Embryonic facial prominence (tissue), 1 donor: ENCODE results near the gene CCDC136.

ENCODE experiments used
- DNase-seq: peaks from one replicate; pipeline ENCODE4 v3.0.0-alpha.2; 2016; ENCODE audit errors: extremely low spot score

The CCDC136 gene

DNA sequence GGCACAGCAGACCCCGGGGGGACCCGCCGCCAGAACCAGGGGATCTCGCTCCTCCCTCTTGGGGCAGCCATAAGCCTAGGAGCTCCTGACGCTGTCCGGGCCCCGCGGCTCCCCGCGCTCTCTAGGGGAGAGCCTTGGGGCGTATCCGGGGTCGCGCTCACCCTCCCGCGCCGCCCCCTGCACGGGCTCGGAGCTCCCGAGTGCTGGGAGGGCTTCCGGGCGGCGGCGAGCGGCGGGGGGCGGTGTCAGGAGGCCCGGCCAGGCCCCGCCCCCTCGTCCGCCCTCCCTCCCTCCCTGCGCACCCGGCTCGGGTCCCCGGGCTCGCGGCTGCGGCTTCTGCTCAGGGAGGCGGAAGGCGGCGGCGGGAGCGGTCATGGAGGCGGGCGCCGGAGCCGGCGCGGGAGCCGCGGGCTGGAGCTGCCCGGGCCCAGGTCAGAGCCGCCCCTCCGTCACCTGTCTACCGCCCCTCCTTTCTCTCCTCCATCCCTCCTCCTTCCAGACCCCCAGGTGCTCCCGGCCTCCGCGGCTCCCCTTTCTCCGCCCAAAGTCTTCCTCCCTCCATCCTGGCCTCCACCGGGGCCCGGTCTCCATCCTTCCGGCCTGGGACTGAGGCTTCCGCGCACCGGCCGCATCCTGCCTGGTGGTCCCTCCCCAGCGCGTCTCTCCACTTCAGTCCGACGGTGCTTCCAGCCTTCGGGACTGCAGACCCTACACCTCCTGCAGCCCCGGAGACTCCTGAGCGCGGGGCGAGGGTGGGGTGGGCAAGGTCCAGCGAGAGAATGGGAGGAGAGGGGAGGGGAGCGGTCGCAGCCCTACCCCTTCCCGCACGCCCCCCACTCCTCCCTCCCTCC, at the start of gene CCDC136:
Gene CCDC136 (plus strand): TSS at position 848 of the 851 bp plus-strand sequence. CDS start 444 bp downstream, outside the sequence.
- DNase-seq: no peak

DNA sequence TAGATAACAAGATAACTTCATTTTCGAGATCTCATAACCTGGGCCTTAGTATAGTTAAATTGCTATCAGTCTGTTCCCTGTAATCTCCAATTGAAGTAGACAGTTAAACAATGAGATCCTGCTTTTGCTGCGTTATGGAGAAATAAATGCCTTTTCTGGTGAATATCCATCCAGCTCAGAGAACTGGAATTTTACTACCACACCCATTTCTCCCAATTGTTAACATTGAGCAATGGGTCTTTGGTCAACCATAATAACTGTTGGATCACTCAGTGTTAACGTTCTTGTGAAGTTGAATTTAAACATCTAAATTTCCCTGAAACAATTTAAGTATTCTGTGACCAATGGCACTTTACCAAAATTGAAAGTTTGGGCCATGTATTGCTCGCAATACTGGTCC, 49.6 kb upstream of the CCDC136 start:
- DNase-seq: no peak

DNA sequence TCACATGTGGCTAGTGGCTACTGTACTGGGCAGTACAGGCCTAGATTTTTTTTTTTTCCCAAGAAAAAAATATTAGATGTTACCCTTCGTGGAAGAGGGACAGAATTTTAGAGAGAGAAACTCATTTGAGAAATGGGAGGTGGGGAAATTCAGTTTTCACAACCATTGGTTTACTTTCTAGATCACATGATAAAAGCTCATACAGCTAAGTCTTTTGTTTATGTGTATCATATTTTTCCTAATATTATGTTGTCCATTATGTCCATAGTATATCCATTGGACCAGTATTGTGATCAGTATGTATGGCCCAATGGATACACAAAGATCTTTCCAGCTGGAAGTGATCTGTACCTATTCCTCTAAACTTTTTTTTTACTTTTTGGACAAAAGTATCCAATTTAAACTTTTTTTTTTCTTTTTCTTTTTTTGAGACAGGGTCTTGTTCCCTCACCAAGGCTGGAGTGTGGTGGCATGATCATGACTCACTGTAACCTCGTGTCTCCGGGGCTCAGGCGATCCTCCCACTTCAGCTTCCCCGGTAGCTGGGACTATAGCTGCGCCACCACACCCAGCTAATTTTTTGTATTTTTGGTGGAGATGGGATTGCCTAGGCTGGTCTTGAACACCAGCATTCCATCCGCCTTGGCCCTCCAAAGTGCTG, 48.5 kb upstream of the CCDC136 start:
- no peak for DNase-seq

DNA sequence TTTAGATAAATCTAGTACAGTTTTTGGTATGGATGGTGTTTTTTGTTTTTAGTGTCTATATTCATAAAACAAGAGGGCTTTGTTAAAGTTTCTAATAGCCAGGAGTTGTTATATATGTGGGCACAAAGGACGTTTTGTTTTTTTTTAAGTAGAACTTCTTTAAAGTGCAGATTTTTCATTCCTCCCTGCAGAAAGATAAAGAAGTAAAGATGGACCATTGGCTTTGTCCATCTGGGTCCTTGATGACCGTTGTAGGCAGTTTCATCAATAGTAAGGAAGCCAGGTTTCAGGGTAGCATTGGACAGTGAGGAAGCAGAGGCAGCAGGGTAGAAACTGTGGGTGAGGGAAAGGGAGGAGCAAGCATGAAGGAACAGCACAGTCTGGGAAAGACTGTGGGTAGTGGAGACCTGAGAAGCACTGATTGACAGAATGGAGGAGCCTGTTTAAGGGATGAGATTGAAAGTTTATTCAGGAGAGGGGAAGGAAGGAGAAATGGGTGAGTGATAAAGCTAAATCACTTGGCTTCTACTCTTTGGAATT, 47.3 kb upstream of the CCDC136 start:
- DNase-seq: no peak

DNA sequence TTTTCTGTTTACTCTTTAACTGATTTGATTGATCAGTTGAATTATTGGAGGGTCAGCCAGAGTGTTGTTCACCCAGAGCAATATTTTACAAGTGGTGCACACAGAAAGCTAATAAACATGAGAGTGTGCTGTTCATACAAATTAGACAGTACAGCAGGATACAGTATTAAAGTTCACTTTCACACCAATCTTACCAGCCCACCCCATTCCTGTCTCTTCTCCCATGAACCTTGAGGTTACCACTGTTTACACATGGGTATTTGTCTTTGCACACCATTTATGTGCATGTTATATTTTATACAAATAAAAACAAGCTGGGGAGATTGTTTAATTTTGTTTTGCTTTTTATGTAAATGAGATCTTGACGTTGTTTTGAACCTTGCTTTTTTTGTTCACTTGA, 46.1 kb upstream of the CCDC136 start:
- no peak for DNase-seq

DNA sequence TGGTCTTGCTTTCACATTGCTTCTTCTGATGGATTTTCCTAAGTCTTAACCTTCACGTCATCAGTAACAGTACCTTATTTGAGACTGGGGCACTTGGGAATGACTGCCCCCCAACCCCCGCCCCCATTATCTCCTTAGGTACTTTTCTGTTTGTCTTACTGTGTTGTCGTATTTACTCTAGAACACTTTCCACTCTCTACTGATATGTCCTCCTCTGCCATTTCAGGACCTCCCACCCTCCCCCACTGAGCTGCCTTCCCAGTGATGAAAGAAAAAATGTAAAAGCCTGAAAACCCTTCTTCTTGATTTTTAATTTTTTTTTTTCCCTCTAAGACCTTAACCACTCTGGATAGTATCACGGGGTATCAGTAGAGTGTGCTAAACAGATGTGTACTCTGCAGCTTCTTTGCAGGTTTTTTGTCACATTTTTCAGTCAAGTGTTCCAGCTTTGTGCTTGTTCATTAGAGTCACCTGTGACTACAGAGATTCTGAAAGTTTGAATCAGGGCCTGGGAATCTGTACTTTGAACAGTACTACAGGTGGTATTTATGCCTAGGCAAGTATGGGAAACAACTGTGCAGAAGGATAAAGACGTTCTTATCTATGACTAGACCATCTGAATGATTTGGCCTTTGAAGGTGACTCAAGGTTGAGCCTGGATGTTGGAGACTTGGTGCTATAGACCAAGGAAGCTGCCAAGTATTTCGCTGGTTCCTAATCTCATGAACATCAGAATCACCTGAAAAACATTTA, 44.3 kb upstream of the CCDC136 start:
- no peak for DNase-seq

DNA sequence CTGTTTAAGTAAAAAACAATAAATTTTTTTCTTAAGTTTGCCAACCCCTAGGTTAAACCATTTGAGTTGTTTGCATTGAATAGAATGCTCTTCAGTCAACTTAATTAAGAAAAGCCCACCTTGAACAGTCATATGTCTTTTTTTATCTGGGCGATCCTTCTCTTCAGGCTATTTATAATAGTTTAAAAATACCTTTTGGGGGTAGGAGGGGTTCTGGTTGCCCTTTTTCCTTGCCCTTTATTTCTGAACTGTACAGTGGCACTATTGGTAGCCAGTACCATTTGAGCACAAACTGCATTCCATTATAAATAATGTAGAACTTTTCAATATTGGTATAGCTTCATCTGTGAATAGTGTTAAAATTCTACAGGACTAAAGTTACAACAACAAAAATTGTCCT, 39.5 kb upstream of the CCDC136 start:
- DNase-seq: no peak

DNA sequence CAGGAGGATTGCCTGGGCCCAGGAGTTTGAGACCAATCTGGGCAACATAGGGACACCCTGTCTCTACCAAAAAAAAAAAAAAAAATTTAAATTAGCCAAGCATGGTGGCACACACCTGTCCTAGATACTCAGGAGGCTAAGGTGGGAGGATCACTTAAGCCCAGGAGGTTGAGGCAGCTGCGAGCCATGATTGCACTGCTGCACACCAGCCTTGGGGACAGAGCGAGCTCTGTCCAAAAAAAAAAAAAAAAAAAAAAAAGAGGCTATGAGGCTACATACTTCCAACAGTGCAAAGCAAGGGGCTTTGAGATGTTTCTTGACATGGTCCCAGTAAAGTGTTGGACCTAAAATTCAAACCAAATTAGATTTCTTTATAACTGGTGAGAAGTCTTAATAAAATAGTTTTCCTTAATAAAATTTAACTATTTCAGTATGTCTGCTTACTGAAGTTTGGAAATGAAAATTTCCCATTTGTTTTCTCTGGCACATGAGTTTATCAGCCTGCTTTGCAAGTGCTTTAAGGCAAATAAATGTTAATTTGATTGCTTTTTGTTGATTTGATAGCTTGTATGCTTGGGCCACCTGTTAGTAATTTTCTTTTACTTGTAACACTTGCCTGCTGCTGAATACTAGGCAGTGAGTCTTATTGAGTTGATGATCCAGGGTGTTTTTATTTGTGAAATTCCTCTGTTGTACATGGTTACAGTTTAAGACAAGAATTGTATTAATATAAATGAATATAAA, 36.5 kb upstream of the CCDC136 start:
- DNase-seq: no peak

DNA sequence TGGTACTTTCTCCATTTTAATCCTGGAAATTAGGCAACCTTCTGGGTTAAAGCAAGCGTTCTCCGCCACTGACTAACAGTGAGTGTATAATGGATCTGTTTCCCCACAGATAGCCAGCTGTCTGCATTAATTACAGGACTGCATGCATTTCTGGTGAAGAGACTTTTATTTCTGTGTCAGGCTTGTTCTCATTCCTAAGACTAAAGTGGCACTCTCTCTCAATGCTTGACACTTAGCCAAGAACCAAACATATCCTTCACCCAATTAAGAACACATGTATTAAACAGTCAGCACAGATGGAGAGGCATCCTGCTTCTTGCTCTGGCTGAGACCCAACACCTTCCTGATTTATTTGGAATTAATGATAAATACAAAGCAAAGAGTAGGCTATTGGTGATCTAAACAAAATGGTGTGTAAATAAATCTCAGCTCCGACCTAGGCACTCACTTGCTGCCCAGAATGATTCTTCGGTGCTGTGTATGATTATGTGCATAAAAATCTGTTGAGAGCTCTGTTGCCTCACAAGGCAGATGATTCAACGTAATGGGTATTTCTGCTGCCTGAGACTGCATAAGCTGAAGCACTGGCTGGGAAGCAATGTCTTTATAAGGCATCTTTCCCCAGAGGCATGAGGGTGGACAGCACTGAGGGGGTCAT, 35.8 kb upstream of the CCDC136 start:
- DNase-seq: no peak

DNA sequence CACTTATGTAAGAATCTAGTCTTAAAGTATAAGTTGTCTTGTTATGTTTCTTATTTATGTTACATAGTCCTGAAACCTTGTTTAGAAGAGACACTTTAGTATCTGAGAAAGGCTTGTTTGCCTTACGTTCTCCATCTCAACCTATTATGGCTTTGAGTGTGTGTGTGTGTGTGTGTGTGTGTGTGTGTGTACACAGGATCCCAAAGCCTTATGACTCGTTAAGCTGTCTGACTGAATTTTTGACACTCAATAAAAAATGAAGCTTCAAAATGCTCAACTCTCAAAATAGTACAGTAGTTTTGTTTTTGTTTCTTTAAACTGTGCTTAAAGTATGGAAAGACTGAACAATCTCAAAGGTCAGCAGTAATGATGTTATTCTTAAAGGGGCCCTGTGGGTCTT, 34.6 kb upstream of the CCDC136 start:
- DNase-seq: no peak

DNA sequence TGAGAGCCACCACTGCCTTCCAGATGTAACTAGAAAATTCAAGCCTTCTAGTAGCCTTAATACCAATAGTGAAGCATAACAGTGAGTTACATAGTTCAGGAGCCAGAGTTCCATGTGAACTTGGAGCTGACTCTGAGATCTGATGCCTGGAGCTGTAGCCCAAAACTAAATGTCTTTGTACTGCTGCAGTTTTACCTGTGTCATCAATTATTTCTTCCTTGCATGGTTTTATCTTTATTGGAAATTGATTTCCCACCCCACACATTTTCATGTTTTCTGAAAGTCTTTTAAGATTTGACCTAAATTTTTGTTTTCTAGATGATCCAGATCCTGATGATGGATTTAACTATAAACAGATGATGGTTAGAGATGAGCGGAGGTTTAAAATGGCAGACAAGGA, 33.2 kb upstream of the CCDC136 start:
- no peak for DNase-seq

DNA sequence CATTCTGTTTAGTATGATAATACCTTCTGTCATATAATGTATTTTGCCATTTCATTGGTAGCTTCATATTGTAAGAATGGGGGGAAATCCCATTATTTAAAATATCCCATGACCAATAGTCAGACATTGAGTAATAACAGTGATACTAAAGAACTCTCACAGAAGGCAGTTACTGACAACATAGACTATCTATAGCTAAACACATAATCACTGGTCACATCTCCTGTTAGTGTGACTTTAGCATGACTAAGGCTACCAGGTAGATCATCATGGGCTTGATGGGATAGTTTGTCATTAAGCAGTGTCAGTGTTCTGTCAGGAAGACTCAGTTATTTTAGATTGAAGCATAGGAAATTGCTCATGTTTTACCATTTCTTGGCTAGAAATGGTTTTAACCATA, 32.5 kb upstream of the CCDC136 start:
- DNase-seq: no peak

DNA sequence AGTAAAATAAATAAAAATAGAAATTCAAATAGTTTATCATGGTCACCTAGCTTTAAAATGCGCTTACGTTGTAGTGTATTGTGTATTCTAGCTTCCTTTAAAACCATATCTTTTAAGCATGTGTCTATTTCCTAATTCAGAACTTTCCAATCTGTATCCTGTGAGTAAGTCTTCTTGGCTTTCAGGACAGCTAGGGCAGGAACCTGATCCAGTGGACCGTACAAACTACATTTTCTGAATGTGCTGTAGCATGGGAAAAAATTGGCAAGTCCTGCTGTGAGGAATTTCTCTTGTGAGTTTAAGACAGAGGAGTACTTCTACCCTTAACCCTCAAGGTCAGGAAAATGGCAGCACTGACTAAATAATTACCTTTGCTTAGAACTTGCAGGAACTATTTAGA, 28.2 kb upstream of the CCDC136 start:
- no peak for DNase-seq

DNA sequence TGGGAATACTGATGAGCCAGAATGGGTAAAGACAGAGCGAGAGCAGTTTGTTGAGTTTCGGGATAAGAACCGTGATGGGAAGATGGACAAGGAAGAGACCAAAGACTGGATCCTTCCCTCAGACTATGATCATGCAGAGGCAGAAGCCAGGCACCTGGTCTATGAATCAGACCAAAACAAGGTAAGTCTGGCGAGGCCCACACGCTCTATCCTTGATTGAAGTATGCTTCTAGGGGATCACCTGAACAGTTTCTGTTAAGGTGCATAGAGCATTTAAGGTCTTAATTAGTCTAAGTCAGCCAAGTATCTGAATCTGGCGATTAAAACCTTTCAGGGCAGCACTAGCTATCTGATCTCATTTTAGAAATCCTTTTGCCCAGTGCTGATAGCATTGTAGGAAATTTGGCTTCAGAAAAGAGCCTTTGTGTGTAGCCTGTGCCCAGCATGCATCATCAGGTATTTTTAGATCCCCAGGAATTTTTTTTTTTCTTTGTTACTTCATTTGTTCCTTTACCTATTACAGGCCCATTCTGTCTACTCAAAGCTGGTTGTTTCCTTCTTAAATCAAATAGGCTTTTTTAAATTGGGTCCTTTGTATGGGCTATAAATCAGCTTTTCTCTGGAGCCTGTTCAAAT, 24.2 kb upstream of the CCDC136 start:
- DNase-seq: no peak

DNA sequence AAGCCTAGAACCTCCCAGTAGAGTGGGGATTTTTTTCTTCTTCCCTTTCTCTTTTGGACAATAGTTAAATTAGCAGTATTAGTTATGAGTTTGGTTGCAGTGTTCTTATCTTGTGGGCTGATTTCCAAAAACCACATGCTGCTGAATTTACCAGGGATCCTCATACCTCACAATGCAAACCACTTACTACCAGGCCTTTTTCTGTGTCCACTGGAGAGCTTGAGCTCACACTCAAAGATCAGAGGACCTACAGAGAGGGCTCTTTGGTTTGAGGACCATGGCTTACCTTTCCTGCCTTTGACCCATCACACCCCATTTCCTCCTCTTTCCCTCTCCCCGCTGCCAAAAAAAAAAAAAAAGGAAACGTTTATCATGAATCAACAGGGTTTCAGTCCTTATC, 21.5 kb upstream of the CCDC136 start:
- no peak for DNase-seq

DNA sequence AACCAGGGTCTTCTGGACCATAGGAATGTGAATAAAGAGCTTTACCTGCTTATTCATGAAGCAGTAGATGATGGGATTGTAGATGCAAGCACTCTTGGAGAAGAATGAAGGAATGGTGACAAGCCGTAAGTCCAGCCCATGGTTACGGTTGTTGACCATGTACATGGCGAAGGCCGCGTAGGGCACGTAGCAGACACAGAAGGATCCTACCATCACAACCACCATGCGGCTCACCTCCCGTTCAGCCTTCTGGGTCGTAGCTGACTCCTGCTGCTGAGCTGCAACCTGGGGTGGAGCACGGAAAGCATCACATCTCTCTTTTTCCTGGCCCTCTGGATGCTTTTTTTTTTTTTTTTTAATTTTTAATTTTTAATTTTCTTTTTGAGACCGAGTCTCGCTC, 18.2 kb upstream of the CCDC136 start:
- no peak for DNase-seq

DNA sequence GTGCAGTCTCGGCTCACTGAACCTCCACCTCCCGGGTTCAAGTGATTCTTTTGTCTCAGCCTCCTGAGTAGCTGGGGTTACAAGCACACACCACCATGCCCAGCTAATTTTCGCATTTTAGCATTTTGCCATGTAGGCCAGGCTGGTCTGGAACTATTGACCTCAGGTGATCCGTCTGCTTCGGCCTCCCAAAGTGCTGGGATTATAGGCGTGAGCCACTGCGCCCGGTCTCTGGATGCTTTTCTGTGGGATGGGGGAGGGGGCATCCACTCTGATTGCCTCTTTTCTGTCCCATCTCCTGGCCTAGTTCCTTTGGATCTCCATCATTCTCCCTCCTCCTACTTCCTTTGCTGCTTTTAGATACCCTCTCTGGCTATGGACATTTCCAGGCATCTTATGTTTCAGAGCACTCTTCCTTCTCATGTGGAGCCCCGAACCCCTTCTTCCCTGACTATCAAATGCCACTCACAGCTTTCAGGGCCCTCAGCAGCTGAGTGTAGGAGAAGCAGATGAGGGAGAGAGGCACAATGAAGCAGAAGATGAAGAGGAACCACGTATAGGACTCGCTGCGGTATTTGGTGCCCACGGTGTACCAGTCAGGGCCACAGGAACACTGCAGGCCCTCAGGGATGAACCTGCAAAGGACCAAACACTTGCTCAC, 17.6 kb upstream of the CCDC136 start:
- no peak for DNase-seq

DNA sequence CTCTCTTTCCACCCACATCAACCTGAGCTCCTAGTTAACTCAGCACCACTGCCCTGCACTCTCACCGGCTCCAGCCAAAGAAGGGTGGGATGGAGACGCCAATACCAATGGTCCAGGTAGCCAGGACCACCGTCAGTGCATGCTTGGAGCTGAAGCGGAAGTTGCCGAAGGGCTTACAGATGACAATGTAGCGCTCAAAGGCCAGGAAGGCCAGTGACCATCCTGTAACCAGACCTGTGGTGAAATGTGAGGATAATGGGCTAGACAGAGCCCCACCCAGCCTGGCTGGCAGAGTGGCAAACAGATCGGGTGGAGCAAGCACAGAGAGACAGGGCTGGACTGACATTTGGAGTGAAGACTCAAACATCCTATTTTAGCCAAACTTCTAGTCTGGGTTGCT, 16.8 kb upstream of the CCDC136 start:
- no peak for DNase-seq

DNA sequence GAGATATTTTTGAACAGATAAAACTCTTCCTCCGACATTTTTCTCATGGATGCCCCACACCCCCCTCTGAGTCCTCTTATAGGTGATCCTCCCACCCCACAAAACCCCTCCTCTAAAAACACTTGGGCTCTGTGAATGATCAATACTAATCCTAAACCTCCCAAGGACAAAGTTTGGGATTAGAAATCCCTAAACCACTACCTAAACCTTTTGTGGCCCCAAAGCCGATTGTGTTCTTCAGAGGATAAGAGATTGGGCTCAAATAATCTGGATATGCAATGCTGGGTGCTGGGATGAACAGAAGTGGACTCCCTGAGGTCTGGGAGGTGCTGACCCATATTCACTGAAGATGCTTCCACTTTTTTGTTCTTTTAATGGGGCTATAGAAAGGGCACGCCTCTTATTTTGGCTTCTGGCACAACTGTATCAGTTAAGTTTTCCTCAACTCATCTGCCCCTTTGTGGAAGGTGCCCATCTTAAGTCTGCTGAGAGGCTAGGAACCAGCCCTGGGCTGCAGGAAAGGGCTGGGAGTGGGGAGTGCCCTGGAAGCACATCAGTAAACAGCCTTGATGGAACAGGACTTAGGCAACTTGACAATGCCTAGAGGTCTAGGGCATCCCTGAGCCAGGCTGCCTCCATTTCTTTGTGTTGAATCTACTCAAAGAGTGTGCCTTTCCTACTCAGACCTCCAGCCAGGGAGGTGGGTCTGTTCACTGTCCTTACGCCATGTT, 15.9 kb upstream of the CCDC136 start, which contains the start of gene OPN1SW:
Gene OPN1SW (minus strand): TSS at position 51 of the 731 bp plus-strand sequence. CDS start 13 bp downstream, at position 38.
- no peak for DNase-seq
